Mesenchymal stem cell (in vitro differentiated cells and primary cell): ENCODE results near the gene ATOSB.

Experiments
- DNase-seq: peaks from one replicate; pipeline ENCODE4 v3.0.0-alpha.2; 2013
- H2AFZ ChIP-seq: one replicate; pipeline ENCODE4 v1.6.1; 2013; ENCODE audit warnings: low read depth, mild to moderate bottlenecking, control low read depth, inconsistent platforms, low read length, moderate library complexity
- H2AK5ac ChIP-seq: 2 replicates; pipeline ENCODE4 v1.6.1; 2013; ENCODE audit warnings: low read length, moderate library complexity, mild to moderate bottlenecking, inconsistent platforms; ENCODE audit not compliant: severe bottlenecking
- H2BK120ac ChIP-seq: one replicate; pipeline ENCODE4 v1.6.1; 2013; ENCODE audit warnings: low read depth, mild to moderate bottlenecking, inconsistent platforms, low read length, moderate library complexity
- H2BK12ac ChIP-seq, 2 experiments: one replicate each; pipeline ENCODE4 v1.6.1; 2013; ENCODE audit warnings: inconsistent platforms in 2 of 2, low read length in 2 of 2, mild to moderate bottlenecking in 2 of 2, moderate library complexity in 2 of 2, control low read depth in 1 of 2
- H2BK15ac ChIP-seq: one replicate; pipeline ENCODE4 v1.6.1; 2013; ENCODE audit warnings: mild to moderate bottlenecking, low read depth, inconsistent platforms; ENCODE audit not compliant: poor library complexity, severe bottlenecking
- H2BK5ac ChIP-seq: 2 replicates; pipeline ENCODE4 v1.6.1; 2013; ENCODE audit warnings: low read depth, mild to moderate bottlenecking, low read length, control low read depth, inconsistent platforms; ENCODE audit not compliant: poor library complexity, severe bottlenecking
- H3K14ac ChIP-seq, 2 experiments: one replicate each; pipeline ENCODE4 v1.6.1; 2013; ENCODE audit warnings: inconsistent platforms in 2 of 2, low read length in 2 of 2, control low read depth in 1 of 2, mild to moderate bottlenecking in 1 of 2, moderate library complexity in 1 of 2
- H3K18ac ChIP-seq, 2 experiments: one replicate each; pipeline ENCODE4 v1.6.1; 2013; ENCODE audit warnings: inconsistent platforms in 2 of 2, low read length in 2 of 2, control low read depth in 1 of 2, low read depth in 1 of 2, mild to moderate bottlenecking in 1 of 2
- H3K23ac ChIP-seq, 2 experiments: one replicate each; pipeline ENCODE4 v1.6.1; 2013; ENCODE audit warnings: inconsistent platforms in 2 of 2, low read length in 2 of 2, mild to moderate bottlenecking in 2 of 2, moderate library complexity in 2 of 2, control low read depth in 1 of 2
- H3K27ac ChIP-seq: 2 replicates; pipeline ENCODE4 v1.5.1; 2013; ENCODE audit warnings: mild to moderate bottlenecking, moderate library complexity, low read length, control low read depth, inconsistent platforms; ENCODE audit not compliant: poor library complexity, severe bottlenecking
- H3K27me3 ChIP-seq, 2 experiments: 2 replicates each; pipeline versions ENCODE4 v1.6.1 to v1.7.0; 2013; ENCODE audit warnings: low read length in 2 of 2, mild to moderate bottlenecking in 2 of 2, moderate library complexity in 2 of 2, control low read depth in 1 of 2, inconsistent platforms in 1 of 2; ENCODE audit not compliant: control insufficient read depth in 1 of 2, insufficient read depth in 1 of 2
- H3K36me3 ChIP-seq, 2 experiments: 2 replicates each; pipeline versions ENCODE4 v1.6.1 to v1.7.0; 2013; ENCODE audit warnings: low read length in 2 of 2, control low read depth in 1 of 2, inconsistent platforms in 1 of 2, low read depth in 1 of 2, mild to moderate bottlenecking in 1 of 2; ENCODE audit not compliant: insufficient read depth in 2 of 2, control insufficient read depth in 1 of 2
- H3K4ac ChIP-seq, 2 experiments: one replicate each; pipeline ENCODE4 v1.6.1; 2013; ENCODE audit warnings: inconsistent platforms in 2 of 2, low read length in 2 of 2, mild to moderate bottlenecking in 2 of 2, moderate library complexity in 2 of 2, control low read depth in 1 of 2, low read depth in 1 of 2
- H3K4me1 ChIP-seq: 2 replicates; pipeline ENCODE4 v1.6.1; 2013; ENCODE audit warnings: low read depth, low read length, control low read depth; ENCODE audit not compliant: control insufficient read depth, insufficient read depth
- H3K4me2 ChIP-seq: 2 replicates; pipeline ENCODE4 v1.6.1; 2013; ENCODE audit warnings: low read length, mild to moderate bottlenecking, inconsistent platforms; ENCODE audit not compliant: poor library complexity, severe bottlenecking
- H3K4me3 ChIP-seq, 2 experiments: 2 replicates each; pipeline versions ENCODE4 v1.5.1 to v1.7.0; 2013; ENCODE audit warnings: low read length in 2 of 2, mild to moderate bottlenecking in 2 of 2, control low read depth in 1 of 2, low read depth in 1 of 2; ENCODE audit not compliant: insufficient read depth in 1 of 2
- H3K79me1 ChIP-seq: replicated peaks from 2 replicates; pipeline ENCODE4 v1.6.1; 2013; ENCODE audit warnings: mild to moderate bottlenecking, control low read depth, low read length, inconsistent platforms; ENCODE audit not compliant: poor library complexity, severe bottlenecking
- H3K9ac ChIP-seq: 2 replicates; pipeline ENCODE4 v1.7.0; 2013; ENCODE audit warnings: mild to moderate bottlenecking, low read length, moderate library complexity
- H3K9me3 ChIP-seq: 2 replicates; pipeline ENCODE4 v1.7.0; 2013; ENCODE audit warnings: mild to moderate bottlenecking, low read length; ENCODE audit not compliant: control insufficient read depth
- H4K8ac ChIP-seq: one replicate; pipeline ENCODE4 v1.6.1; 2013; ENCODE audit warnings: inconsistent platforms, mild to moderate bottlenecking, low read length, moderate library complexity
- H4K91ac ChIP-seq: one replicate; pipeline ENCODE4 v1.6.1; 2013; ENCODE audit warnings: mild to moderate bottlenecking, low read length, inconsistent platforms
- WGBS: methylation state at CpG from one replicate; pipeline ENCODE4 v1.1.7; 2013; ENCODE audit warnings: mixed read lengths; 5-methylcytosine and 5-hydroxymethylcytosine counted together

Gene ATOSB

GRCh38 chr9:35116539-35116897, 856 bp upstream of the ATOSB start:
- H3K4me2 ChIP-seq, result peak overlapping the region; percentile 85
- 0% methylated on average over 11 of the region's 12 CpGs for WGBS
- H3K23ac ChIP-seq, result no peak overlapping the region
- peaks cover 21% of the 10 kb centered on the region for H3K4me1 ChIP-seq
- H2AK5ac ChIP-seq, result no peak overlapping the region
- no peak overlapping the region for H2BK5ac ChIP-seq
- peak overlapping the region; percentile 68 for H2AFZ ChIP-seq
- peaks cover 2% of the 10 kb centered on the region for H3K79me1 ChIP-seq
- no peak overlapping the region for H2BK120ac ChIP-seq
- no peak overlapping the region for H4K8ac ChIP-seq
- no peak overlapping the region for H2BK15ac ChIP-seq
- H3K9ac ChIP-seq, result peak overlapping the region; percentile 92
- H3K18ac ChIP-seq, result no peak overlapping the region
- peak overlapping the region; percentile 48 for H3K27ac ChIP-seq
- no peak overlapping the region for H3K14ac ChIP-seq
- H3K4me3 ChIP-seq, result peak overlapping the region; percentile 53 to 96
- no peak for DNase-seq
- no peaks in the 10 kb centered on the region for H3K9me3 ChIP-seq
- H3K27me3 ChIP-seq, result no peaks in the 10 kb centered on the region
- no peak overlapping the region for H2BK12ac ChIP-seq
- no peak overlapping the region for H3K4ac ChIP-seq
- no peaks in the 10 kb centered on the region for H3K36me3 ChIP-seq
- H4K91ac ChIP-seq, result no peak overlapping the region

DNA sequence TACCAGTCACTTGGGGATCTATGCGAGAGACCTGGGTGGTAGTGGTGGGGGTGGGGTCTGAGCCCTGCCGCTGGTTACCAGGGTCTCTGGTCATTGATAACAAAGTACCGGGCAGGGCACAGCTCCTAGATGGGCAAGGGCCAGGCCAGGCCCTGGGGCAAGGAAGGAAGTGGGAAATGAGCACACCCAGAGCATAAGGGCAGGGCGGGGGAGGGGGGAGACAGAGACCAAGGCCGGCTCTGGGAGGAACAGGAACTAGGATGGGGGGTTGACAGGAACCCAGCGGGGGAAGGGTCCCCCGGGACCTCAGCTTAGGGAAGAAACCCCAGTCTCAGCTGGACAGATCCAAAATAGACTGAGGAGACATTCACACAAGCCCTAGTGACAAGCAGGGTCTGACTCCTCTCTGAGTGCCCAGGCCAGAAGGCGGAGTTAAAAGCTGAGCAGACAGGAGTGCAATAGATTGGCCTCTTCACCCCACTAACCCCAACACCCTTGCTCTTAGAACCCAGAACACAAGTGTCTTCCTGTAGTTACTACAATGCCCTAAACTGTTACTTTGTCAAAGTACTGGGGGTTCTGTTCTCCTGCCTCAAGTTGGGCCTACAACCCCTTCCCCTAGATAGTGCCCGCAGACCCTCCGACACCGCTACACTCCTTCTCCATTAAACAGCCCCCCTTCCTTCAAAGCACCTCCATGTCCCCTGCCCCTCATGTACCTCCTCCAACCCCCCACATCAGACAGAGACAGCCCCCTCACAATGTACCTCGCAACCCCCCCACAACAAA, 628 bp downstream of the ATOSB start:
- DNase-seq, result peak; percentile 79
- Histone ChIP-seq H3K4me3 (peak overlapping the region; percentile 87 to 96), H3K9me3 (no peaks in the 10 kb centered on the region), H2BK120ac (peak overlapping the region; percentile 74), H3K36me3 (no peaks in the 10 kb centered on the region), H4K91ac (peak overlapping the region; percentile 85), H3K9ac (peak overlapping the region; percentile 92), H3K4me2 (peak overlapping the region; percentile 89), H2BK5ac (peak overlapping the region; percentile 69), H3K14ac (peak overlapping the region in 1 of 2 experiments; percentile 93), H2BK15ac (peak overlapping the region; percentile 82), H3K18ac (peak overlapping the region; percentile 85 to 96), H3K4me1 (peaks cover 27% of the 10 kb centered on the region), H4K8ac (peak overlapping the region; percentile 81), H3K27ac (peak overlapping the region; percentile 93), H3K23ac (no peak overlapping the region), H3K27me3 (no peaks in the 10 kb centered on the region), H2AFZ (no peak overlapping the region), H2BK12ac (peak overlapping the region; percentile 61 to 66), H3K4ac (peak overlapping the region; percentile 80 to 96), H3K79me1 (peaks cover 4% of the 10 kb centered on the region), H2AK5ac (peak overlapping the region; percentile 62)
- WGBS, result 18% methylated on average over 12 of the region's 12 CpGs

DNA sequence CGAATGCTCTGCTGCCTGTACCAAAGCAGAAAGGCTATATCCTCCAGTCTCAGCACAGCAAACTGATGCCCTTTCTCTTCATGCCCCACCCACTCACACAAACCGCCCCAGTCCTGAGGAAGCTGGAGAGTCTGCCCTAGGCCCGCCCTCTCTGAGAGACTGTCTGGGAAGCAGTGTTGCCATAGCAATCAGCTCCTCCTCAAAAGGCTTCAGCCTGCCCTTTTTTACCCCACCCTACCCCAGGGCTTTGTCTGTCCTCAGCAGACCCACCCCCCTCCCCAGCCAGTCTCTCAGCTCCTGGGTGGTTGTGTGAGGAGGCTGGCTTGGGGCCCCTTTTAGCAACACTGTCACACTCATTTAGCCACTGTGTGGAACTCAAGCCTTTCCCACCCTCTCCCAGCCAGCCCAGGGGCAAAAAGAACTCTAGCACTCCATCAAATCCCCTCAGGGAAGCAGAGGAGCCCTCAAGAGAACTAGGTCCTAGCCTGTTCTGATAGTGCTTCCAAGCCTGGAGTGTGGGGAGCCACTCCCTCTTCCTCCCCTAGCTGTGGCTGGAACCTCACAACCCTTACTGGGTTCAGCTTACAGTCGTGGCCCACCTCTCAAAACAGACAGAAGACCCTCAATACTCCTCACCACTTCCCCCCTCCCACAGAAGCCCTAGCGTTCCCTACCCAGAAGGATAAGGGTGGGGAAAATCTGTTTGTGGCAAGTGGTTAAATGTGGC, 1.4 kb downstream of the ATOSB start:
- Histone ChIP-seq H4K91ac (peak overlapping the region; percentile 85), H3K36me3 (peaks cover 2 to 3% of the 10 kb centered on the region in 2 experiments), H2BK12ac (peak overlapping the region; percentile 61 to 91), H3K14ac (peak overlapping the region in 1 of 2 experiments; percentile 41), H3K27me3 (no peaks in the 10 kb centered on the region), H3K4me3 (peak overlapping the region; percentile 87 to 96), H3K4ac (peak overlapping the region; percentile 27 to 96), H3K79me1 (peaks cover 7% of the 10 kb centered on the region), H3K9me3 (no peaks in the 10 kb centered on the region), H3K18ac (peak overlapping the region; percentile 37 to 96), H2BK15ac (peak overlapping the region; percentile 82), H2BK120ac (peak overlapping the region; percentile 74), H2BK5ac (no peak overlapping the region), H3K4me2 (peak overlapping the region; percentile 89), H4K8ac (peak overlapping the region; percentile 81), H2AFZ (no peak overlapping the region), H3K9ac (peak overlapping the region; percentile 92), H3K4me1 (peaks cover 33% of the 10 kb centered on the region), H2AK5ac (peak overlapping the region; percentile 62), H3K27ac (peak overlapping the region; percentile 93), H3K23ac (peak overlapping the region in 1 of 2 experiments; percentile 27)
- peak; percentile 99 for DNase-seq
- 0% methylated on average over 4 of the region's 5 CpGs for WGBS
